Measurements from ENCODE around the gene PUS7. TPM values are rescaled to one million over a fixed set of nuclear protein-coding genes. Genes with fewer than 3 reads are reported as not detected.
"Not testable (repeated sequence)": the region's sequence is repeated elsewhere in the genome, so short reads cannot be mapped to it uniquely, and the experiment has no call there.

Gene PUS7
- total RNA-seq, 1 donor from 2014 or later = 50.7 TPM

DNA sequence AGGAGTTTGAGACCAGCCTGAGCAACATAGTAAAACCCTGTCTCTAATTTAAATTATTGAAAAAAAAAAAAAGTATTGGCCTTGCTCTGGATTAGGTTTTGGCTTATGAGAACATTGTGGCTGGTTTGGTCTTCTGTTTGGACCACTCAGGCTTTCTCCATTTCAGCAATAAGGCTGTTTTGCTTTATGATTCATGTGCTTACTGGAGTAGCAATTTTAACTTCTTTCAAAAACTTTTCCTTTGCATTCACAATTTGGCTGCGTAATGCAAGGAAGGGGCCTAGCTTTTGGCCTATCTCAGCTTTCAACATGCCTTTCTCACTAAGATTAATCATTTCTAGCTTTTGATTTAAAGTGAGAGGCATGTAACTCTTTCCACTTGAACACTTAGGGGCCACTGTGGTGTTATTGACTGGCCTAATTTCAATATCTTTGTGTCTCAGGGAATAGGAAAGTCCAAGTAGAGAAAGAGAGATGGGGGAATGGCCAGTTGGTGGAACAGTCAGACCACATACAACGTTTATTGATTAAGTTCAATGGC lies 95.4 kb downstream of the PUS7 start:
- no peaks in the 10 kb centered on the region for H3K27me3 Mint-ChIP-seq (ENCODE audit: insufficient read depth)
- H3K4me1 Mint-ChIP-seq (ENCODE audit: low read depth) = peaks cover 12% of the 10 kb centered on the region
- H3K9me3 Mint-ChIP-seq = no peaks in the 10 kb centered on the region
- peak overlapping the region; percentile 45 for H3K27ac Mint-ChIP-seq
- no peak for DNase-seq (ENCODE audit: low spot score)
- H3K4me3 Mint-ChIP-seq = no peak overlapping the region
- no peaks in the 10 kb centered on the region for H3K36me3 Mint-ChIP-seq (ENCODE audit: low read depth)
- intact Hi-C loops (cut with micrococcal nuclease) = loop anchor here (2.0 to 5.0 kb wide), 4 partner anchors 36 to 319 kb away; no protein-coding TSS in a partner anchor

DNA sequence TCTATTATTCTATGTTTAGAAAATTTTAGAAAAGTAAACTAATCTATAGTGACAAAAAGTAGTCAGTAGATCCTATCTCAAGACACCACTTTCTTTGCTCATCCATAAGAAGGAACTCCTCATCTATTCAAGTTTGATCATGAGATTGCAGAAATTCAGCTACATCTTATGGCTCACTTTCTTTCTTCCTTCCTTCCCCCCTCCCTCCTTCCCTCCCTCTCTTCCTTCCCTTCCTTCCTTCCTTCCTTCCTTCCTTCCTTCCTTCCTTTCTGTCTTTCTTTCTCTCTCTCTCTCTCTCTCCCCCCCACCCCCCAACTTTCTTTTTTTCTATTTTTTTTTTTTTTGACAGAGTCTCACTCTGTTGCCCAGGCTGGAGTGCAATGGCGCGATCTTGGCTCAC lies 98.1 kb downstream of the PUS7 start:
- H3K9me3 Mint-ChIP-seq = no peaks in the 10 kb centered on the region
- no peaks in the 10 kb centered on the region for H3K36me3 Mint-ChIP-seq (ENCODE audit: low read depth)
- H3K4me1 Mint-ChIP-seq (ENCODE audit: low read depth) = peaks cover 12% of the 10 kb centered on the region
- intact Hi-C loops (cut with micrococcal nuclease) = no loop called here
- no peak overlapping the region for H3K27ac Mint-ChIP-seq
- no peak overlapping the region for H3K4me3 Mint-ChIP-seq
- no peak for DNase-seq (ENCODE audit: low spot score)
- no peaks in the 10 kb centered on the region for H3K27me3 Mint-ChIP-seq (ENCODE audit: insufficient read depth)

DNA sequence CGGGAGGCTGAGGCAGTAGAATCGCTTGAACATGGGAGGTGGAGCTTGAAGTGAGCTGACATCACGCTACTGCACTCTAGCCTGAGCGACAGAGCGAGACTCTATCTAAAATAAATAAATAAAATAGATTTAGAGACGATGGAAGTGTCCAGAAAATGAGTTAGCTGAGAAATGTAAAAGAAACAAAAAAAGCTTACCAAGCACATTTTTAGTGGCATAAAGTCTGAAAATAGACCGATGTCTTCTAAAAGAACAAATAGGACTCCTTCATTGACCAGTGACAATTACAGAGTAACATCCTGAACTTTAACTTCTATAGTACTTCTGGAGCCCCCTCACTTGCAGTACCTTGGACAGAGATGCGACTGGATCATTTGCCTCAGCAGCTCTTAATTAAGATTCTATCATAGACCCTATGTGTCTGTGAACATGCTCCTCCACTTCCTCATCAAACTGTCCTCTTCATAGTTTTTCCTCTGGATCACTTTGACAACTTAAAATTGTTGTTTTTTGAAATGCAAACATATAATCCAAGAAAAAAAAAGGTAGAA lies 108.1 kb downstream of the PUS7 start:
- Mint-ChIP-seq H3K27me3 (ENCODE audit: insufficient read depth) (no peaks in the 10 kb centered on the region), H3K4me3 (no peak overlapping the region), H3K4me1 (ENCODE audit: low read depth) (no peaks in the 10 kb centered on the region), H3K9me3 (no peaks in the 10 kb centered on the region), H3K36me3 (ENCODE audit: low read depth) (no peaks in the 10 kb centered on the region), H3K27ac (no peak overlapping the region)
- DNase-seq (ENCODE audit: low spot score) = no peak
- intact Hi-C loops (cut with micrococcal nuclease) = no loop called here

DNA sequence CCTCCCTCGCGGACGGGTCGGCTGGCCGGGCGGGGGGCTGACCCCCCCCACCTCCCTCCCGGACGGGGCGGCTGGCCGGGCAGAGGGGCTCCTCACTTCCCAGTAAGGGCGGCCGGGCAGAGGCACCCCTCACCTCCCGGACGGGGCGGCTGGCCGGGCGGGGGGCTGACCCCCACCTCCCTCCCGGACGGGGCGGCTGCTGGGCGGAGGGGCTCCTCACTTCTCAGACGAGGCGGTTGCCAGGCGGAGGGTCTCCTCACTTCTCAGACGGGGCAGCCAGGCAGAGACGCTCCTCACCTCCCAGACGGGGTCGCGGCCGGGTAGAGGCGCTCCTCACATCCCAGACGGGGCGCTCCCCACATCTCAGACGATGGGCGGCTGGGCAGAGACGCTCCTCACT lies 111.3 kb downstream of the PUS7 start:
- DNase-seq (ENCODE audit: low spot score); H3K27ac Mint-ChIP-seq; intact Hi-C loops (cut with micrococcal nuclease); H3K4me3 Mint-ChIP-seq; H3K4me1 Mint-ChIP-seq (ENCODE audit: low read depth); H3K36me3 Mint-ChIP-seq (ENCODE audit: low read depth); H3K9me3 Mint-ChIP-seq; H3K27me3 Mint-ChIP-seq (ENCODE audit: insufficient read depth): not testable (repeated sequence)

DNA sequence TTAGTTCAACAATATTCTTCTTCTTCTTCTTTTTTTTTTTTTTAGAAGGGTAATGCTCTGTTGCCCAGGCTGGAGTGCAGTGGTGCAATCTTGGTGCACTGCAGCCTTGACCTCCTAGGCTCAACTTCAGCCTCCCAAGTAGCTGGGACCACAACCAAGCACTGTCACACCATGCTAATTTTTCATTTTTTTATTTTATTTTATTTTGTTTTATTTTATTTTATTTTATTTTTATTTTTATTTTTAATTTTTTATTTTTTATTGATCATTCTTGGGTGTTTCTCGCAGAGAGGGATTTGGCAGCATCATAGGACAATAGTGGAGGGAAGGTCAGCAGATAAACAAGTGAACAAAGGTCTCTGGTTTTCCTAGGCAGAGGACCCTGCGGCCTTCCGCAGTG lies 112.3 kb downstream of the PUS7 start:
- intact Hi-C loops (cut with micrococcal nuclease); H3K27ac Mint-ChIP-seq; H3K4me1 Mint-ChIP-seq (ENCODE audit: low read depth); DNase-seq (ENCODE audit: low spot score); H3K4me3 Mint-ChIP-seq; H3K9me3 Mint-ChIP-seq; H3K36me3 Mint-ChIP-seq (ENCODE audit: low read depth); H3K27me3 Mint-ChIP-seq (ENCODE audit: insufficient read depth): not testable (repeated sequence)

DNA sequence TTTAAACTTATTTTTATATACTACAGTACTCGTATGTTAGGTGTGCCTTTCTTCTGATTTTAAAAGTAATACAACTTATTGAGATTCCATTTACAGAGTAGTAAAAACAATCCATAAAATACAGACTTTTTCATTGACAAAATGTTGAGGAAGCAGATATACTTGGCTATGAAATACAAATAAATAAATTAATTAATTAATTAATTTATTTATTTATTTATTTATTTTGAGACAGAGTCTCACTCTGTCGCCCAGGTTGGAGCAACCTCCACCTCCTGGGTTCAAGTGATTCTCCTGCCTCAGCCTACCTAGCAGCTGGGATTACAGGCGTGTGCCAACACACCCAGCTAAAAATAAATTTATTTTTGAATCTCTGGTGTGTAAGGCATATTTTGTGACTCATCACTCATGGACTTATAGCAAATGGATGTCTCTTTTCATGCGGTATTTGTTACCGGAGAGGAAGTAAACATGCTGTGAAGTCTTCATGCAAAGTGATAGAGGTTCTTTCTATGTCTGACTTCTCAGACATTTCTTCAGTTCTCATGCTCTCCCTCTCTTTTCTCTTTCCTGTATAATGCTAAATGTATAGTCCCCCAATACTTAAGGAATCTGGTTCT lies 113.2 kb downstream of the PUS7 start:
- no peaks in the 10 kb centered on the region for H3K4me1 Mint-ChIP-seq (ENCODE audit: low read depth)
- intact Hi-C loops (cut with micrococcal nuclease) = no loop called here
- H3K4me3 Mint-ChIP-seq = no peak overlapping the region
- no peak for DNase-seq (ENCODE audit: low spot score)
- H3K27ac Mint-ChIP-seq = no peak overlapping the region
- H3K27me3 Mint-ChIP-seq (ENCODE audit: insufficient read depth) = no peaks in the 10 kb centered on the region
- H3K36me3 Mint-ChIP-seq (ENCODE audit: low read depth) = no peaks in the 10 kb centered on the region
- no peaks in the 10 kb centered on the region for H3K9me3 Mint-ChIP-seq

Other genes starting within 250 kb of the PUS7 start
- 56.4 and 58.3 TPM in 2 replicates for gene SRPK2, start 133.3 kb downstream of the PUS7 start, total RNA-seq
- 21.9 and 32.5 TPM in 2 replicates for gene RINT1, start 9.9 kb upstream of the PUS7 start, total RNA-seq
- not detected in 2 replicates for gene EFCAB10, start 59.2 kb upstream of the PUS7 start, total RNA-seq

Measured in activated T-helper 1 cell treated with anti-CD3 and anti-CD28 coated beads, Interleukin-12 subunit alpha, Interleukin-12 subunit beta, Interleukin-2, Interleukin-4 antibody, amounts not matched to agents 30 ng/mL and 10 ng/mL and 1 ng/mL, durations not matched to agents 14 hours and 24 hours and 36 hours (primary cell).